Measurements from ENCODE around the gene ZNF480.

GRCh38 chr19:52366414-52366824, 69.5 kb downstream of the ZNF480 start:
- no peak for TF ChIP-seq POLR2A (IDR thresholded peaks at IDR 0.05; ENCODE audit: control extremely low read depth in 1 of 2, low read depth in 2 of 2, low read length in 2 of 2)
- TF ChIP-seq, protein P1, sequence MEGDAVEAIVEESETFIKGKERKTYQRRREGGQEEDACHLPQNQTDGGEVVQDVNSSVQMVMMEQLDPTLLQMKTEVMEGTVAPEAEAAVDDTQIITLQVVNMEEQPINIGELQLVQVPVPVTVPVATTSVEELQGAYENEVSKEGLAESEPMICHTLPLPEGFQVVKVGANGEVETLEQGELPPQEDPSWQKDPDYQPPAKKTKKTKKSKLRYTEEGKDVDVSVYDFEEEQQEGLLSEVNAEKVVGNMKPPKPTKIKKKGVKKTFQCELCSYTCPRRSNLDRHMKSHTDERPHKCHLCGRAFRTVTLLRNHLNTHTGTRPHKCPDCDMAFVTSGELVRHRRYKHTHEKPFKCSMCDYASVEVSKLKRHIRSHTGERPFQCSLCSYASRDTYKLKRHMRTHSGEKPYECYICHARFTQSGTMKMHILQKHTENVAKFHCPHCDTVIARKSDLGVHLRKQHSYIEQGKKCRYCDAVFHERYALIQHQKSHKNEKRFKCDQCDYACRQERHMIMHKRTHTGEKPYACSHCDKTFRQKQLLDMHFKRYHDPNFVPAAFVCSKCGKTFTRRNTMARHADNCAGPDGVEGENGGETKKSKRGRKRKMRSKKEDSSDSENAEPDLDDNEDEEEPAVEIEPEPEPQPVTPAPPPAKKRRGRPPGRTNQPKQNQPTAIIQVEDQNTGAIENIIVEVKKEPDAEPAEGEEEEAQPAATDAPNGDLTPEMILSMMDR (IDR thresholded peaks at IDR 0.05; ENCODE audit: control extremely low read depth in 1 of 3, insufficient read depth in 1 of 3, low read depth in 1 of 3, low read length in 3 of 3): no peak
- no peak for TF ChIP-seq CHD1 (IDR thresholded peaks at IDR 0.05; ENCODE audit: low read depth, low read length)
- TF ChIP-seq EZH2 (IDR thresholded peaks at IDR 0.05; ENCODE audit: low read depth, low read length, severe bottlenecking): no peak
- TF ChIP-seq CEBPB (IDR thresholded peaks at IDR 0.05; ENCODE audit: low read depth, low read length): no peak

Data from H1 (cell line).